Activated T-helper 2 cell treated with anti-CD3 and anti-CD28 coated beads, Interferon-gamma antibody, Interleukin-2, Interleukin-4, amounts not matched to agents 10 μg/mL and 5 μg/mL and 100 μg/mL, durations not matched to agents 14 hours and 24 hours and 36 hours (primary cell): ENCODE data around the gene GDF9. TPM values are rescaled to one million over a fixed set of nuclear protein-coding genes. Genes with fewer than 3 reads are reported as not detected.

Experiments
- DNase-seq: peaks from one replicate; pipeline ENCODE4 v3.0.0; 2021; ENCODE audit warnings: low spot score
- H3K27ac Mint-ChIP-seq: one replicate; pipeline ENCODE4 v1.8.0; 2021; ENCODE audit warnings: mixed read lengths
- H3K27me3 Mint-ChIP-seq: one replicate; pipeline ENCODE4 v1.8.0; 2021; ENCODE audit warnings: low read depth, mixed read lengths
- H3K36me3 Mint-ChIP-seq: one replicate; pipeline ENCODE4 v1.8.0; 2021; ENCODE audit warnings: low read depth, mixed read lengths
- H3K4me1 Mint-ChIP-seq: one replicate; pipeline ENCODE4 v1.8.0; 2021; ENCODE audit warnings: low read depth, mixed read lengths
- H3K4me3 Mint-ChIP-seq: one replicate; pipeline ENCODE4 v1.8.0; 2021; ENCODE audit warnings: low read depth, mild to moderate bottlenecking, moderate library complexity, mixed read lengths
- H3K9me3 Mint-ChIP-seq: one replicate; pipeline ENCODE4 v1.8.0; 2021; ENCODE audit warnings: mixed read lengths
- intact Hi-C: fragments of 100-400 bp; cut with micrococcal nuclease; formaldehyde crosslinking; loops from one replicate; pipeline ENCODE4 v1.15.1; 2023
- total RNA-seq: library from RNA; stranded (reverse); gene quantifications from 2 replicates; pipeline ENCODE4 v1.2.3, GENCODE V29; 2022

GDF9 gene
- total RNA-seq, 1 donor from 2014 or later = not detected

DNA sequence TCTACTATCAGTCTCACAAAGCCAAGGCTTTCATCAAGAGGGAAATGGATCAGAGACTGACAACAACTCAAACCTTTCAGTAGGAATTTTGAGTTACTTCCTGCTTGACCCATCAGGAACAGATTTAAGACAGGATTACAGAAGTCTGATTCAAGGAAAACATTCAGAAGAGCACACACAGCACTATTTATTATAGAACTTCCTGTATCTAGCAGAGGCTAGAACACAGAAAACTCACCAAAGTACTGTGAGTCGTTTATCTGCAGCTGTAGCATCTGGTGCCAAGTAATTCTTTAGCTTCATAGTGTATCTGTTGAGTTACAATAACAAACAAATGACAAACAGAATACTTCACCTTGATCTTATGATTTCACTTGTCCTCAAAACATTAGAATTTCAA lies 21.0 kb upstream of the GDF9 start:
- H3K9me3 Mint-ChIP-seq = no peaks in the 10 kb centered on the region
- no peak for DNase-seq
- H3K4me3 Mint-ChIP-seq = no peak overlapping the region
- peaks cover 9% of the 10 kb centered on the region for H3K4me1 Mint-ChIP-seq
- intact Hi-C loops = no loop called here
- peaks cover 70% of the 10 kb centered on the region for H3K36me3 Mint-ChIP-seq
- H3K27ac Mint-ChIP-seq = no peak overlapping the region
- no peaks in the 10 kb centered on the region for H3K27me3 Mint-ChIP-seq

DNA sequence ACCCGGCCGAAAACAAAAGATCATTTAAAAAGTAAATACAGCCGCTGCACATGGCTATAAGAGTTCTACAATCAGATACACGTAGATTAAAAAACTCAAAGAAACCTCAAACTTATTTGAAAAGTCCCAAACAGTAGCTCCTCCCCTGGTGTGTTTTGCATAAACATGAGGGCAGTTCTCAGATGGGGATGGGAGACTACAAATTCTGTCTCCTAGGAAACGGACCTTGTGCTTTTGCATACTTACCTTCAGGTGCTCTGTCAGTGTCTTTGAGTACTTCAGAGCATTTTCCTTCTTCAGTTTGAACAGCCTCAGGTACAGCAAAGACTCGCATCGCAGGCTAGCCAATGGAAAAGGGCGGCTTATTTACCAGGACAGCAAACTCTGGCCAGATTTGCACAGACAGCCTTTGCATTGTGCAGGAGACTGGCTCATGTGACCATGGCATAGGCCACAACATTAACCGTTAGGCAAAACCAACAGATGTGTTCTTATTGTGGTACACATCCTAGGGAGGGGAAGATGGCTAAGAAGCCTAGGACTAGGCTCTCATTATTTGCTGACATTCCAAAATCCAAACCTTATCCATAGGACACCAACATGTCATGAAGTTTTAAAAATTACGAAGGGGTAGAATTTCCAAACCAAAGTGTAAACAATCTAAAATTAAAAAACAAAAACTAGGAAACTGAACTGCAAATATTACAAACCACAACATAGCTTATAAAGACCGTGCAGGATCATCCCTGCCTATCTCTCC lies 20.0 kb upstream of the GDF9 start:
- DNase-seq = no peak
- intact Hi-C loops = no loop called here
- Mint-ChIP-seq H3K4me1 (peaks cover 9% of the 10 kb centered on the region), H3K27me3 (no peaks in the 10 kb centered on the region), H3K9me3 (no peaks in the 10 kb centered on the region), H3K36me3 (peaks cover 67% of the 10 kb centered on the region), H3K4me3 (no peak overlapping the region), H3K27ac (no peak overlapping the region)

DNA sequence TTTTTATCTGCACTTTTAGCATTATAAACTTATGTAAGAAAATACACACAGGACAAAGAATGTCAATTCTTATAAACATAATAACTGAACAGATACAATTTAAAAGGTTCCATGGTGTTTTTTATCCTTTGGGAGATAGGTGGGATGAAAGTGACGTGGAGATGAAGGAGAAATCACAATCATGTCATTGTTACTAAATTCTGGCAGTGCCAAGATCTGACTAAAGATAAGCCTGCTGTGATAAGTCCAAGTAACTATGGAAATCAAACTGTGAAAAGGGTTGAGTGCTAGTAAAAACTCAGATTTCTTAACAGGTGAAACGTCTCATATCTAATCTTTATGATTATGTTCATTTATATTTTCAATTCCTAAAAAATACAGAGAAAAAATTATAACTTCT lies 18.3 kb upstream of the GDF9 start:
- intact Hi-C loops = loop anchor here (5.0 kb wide), 1 partner anchor 497 kb away; no protein-coding TSS in a partner anchor

DNA sequence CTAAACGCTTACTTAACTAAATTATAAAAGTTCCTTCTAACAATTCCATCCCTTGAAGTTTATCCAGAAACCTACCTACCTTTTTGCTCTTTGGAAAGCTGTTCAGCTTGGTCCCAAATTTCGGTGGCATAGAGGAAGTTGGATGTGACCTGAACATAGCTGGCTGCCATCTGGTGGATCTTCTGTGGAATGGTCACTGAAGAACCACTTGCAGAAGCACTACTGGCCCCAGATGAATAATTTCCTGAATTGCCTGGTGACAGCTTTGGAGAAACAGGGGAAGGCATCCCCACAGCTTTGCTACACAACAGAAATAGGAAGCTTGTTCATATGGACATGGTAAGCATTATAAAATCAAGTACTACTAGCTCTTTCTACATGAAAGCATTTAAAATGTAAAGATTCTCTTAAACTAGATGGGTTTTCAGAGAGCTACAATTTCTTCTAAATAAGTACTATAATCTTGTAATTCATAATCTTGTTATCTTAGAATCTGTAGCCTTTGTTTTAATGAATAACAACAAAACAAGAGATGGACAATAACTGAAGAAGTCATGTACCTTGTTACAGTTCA lies 17.1 kb upstream of the GDF9 start:
- no peak for DNase-seq
- intact Hi-C loops = loop anchor here (1.0 to 5.0 kb wide), 2 partner anchors 53 to 496 kb away; partner anchors contain the start of gene SHROOM1
- Mint-ChIP-seq H3K27ac (no peak overlapping the region), H3K4me1 (peaks cover 9% of the 10 kb centered on the region), H3K27me3 (no peaks in the 10 kb centered on the region), H3K9me3 (no peaks in the 10 kb centered on the region), H3K36me3 (peaks cover 70% of the 10 kb centered on the region), H3K4me3 (no peak overlapping the region)

More for the DNA sequence above, 18.3 kb upstream of the GDF9 start:
- no peak overlapping the region for H3K27ac Mint-ChIP-seq
- no peaks in the 10 kb centered on the region for H3K27me3 Mint-ChIP-seq
- H3K9me3 Mint-ChIP-seq = no peaks in the 10 kb centered on the region
- DNase-seq = no peak
- H3K4me1 Mint-ChIP-seq = peaks cover 9% of the 10 kb centered on the region
- H3K36me3 Mint-ChIP-seq = peaks cover 71% of the 10 kb centered on the region
- H3K4me3 Mint-ChIP-seq = no peak overlapping the region

DNA sequence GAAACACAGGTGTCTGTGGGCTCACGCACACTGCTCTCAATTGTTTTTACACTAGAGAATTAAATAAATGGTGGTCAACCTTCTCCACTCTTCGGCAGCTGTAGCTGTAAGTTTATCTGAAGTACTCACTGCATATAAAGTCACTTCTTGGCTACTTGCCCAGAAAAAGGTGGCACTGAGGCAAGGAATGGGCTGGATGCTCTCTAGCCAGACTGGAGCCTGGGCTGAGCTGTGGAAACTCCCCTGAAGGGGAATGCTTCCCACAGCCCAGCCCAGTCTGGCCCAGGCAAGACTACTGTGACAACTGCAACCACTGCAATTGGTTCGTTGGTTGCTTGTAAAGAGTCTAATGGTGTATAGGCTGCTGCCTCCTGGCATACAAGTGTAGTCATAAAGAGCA lies 11.7 kb upstream of the GDF9 start:
- no peaks in the 10 kb centered on the region for H3K9me3 Mint-ChIP-seq
- H3K27me3 Mint-ChIP-seq = no peaks in the 10 kb centered on the region
- DNase-seq = no peak
- intact Hi-C loops = no loop called here
- H3K4me1 Mint-ChIP-seq = no peaks in the 10 kb centered on the region
- peaks cover 40% of the 10 kb centered on the region for H3K36me3 Mint-ChIP-seq
- H3K4me3 Mint-ChIP-seq = no peak overlapping the region
- no peak overlapping the region for H3K27ac Mint-ChIP-seq

DNA sequence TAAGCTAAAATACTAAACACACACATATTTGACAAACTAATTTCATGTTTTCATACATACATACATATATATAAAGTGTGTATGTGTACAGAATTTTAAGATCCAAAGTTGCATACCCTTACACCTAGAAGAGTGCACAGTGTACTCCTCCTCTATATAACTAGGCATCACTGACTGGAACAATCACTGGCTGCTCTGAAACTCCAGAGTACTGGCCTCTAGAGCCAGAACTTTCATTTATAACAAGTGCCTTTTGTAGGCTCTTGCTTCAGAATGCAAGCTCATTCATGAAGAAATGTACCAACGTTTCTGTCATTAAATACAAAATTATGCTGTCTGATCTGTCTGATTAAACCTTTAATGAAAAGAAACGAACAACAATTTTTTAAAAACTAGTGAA lies 11.2 kb upstream of the GDF9 start:
- intact Hi-C loops = no loop called here
- H3K27me3 Mint-ChIP-seq = no peaks in the 10 kb centered on the region
- H3K4me1 Mint-ChIP-seq = no peaks in the 10 kb centered on the region
- no peak for DNase-seq
- H3K27ac Mint-ChIP-seq = no peak overlapping the region
- H3K4me3 Mint-ChIP-seq = no peak overlapping the region
- no peaks in the 10 kb centered on the region for H3K9me3 Mint-ChIP-seq
- H3K36me3 Mint-ChIP-seq = peaks cover 42% of the 10 kb centered on the region

DNA sequence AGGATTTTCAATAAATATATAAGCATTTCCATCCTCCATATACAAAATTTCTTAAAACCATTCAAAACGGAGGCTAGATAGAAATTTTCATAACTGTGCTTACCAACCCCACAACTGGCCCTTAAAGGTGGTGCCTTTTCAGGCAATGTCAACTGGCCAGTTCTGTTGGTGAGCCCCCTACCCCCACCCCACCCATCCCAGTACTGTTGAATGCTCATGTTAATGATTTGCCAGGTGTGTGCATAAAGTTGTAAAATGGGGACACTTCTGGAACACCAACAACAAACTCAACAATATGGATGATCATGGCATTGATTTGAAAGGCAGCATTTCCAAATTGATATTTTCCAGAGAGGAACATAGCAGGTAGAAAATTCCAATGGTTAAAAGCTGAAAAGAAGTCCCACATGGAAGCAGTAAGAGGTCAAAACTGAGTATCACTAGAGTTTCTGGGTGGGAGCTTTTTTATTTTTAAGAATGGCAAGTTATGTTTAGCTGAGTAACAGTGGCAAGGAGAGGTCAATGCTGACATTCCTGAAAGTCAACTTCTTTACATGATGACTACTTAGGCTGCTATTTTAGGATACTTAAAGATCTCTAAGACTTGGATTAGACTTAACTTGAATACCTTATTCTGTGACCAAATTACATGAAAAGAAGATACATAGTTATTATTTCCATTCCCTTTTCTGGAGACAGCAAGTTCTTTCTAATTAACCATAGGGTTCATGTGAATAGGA lies 9.9 kb upstream of the GDF9 start:
- H3K4me1 Mint-ChIP-seq = no peaks in the 10 kb centered on the region
- no peak overlapping the region for H3K4me3 Mint-ChIP-seq
- peaks cover 47% of the 10 kb centered on the region for H3K36me3 Mint-ChIP-seq
- no peak for DNase-seq
- H3K27me3 Mint-ChIP-seq = no peaks in the 10 kb centered on the region
- H3K9me3 Mint-ChIP-seq = no peaks in the 10 kb centered on the region
- intact Hi-C loops = no loop called here
- H3K27ac Mint-ChIP-seq = no peak overlapping the region

DNA sequence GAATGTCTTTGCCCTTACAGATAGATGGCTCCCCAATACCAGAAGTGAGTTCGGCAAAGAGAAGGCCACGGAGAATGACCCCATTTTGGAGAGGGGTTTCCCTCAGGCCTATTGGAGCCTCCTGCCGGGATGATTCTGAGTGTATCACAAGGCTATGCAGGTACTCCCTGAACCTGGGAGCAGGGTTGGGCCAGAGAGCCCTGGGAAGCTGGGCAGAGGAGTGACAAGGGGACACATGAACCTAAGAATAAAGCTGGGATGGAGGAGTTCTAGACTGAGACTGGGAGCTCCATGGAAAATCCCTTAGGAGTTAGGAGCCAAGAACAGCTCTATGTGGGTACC lies 7.6 kb upstream of the GDF9 start:
- no peaks in the 10 kb centered on the region for H3K27me3 Mint-ChIP-seq
- H3K4me1 Mint-ChIP-seq = peaks cover 1% of the 10 kb centered on the region
- peaks cover 51% of the 10 kb centered on the region for H3K36me3 Mint-ChIP-seq
- H3K27ac Mint-ChIP-seq = no peak overlapping the region
- intact Hi-C loops = no loop called here
- no peaks in the 10 kb centered on the region for H3K9me3 Mint-ChIP-seq
- DNase-seq = no peak
- no peak overlapping the region for H3K4me3 Mint-ChIP-seq

DNA sequence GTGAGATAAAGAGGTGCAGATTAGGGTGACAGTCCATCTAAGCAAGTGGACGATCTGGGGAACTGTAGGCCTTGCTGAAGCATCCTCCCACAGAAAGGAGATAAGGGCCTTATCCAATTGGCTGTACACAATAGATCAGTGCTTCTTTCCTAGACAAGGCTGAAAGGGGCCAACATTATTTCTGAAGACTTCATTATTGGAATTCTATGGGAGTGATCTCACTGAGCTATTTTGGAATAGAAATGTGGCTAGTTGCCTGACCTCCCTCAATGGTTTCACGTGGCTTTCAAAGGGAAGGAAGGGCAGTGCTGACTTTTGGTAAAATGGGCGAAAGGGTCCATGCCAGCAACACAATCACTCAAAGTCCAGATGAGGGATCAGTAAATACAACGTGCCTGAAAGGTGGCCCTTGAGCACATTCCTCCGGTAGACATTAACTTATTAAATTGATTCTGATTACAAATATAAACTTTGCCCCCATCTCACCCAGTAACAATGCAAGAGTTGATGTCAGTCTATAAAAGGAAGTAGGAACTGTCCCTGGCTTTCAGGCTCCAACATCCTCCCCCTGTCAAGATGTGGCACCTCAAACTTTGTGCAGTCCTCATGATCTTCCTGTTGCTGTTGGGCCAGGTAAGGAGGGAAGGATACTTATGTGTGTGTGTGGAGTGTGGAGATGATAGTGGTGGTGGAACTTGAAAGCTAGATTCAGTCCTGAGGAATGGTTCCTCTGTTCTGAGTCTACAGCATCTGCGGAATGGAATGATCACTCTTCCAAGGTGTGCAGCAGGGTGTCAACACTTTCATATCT lies 7.1 kb upstream of the GDF9 start, which contains the start of gene LEAP2:
TSS of gene LEAP2 (plus strand) at position 550 of the 811 bp plus-strand sequence. CDS start at position 577, 27 bp downstream.
- no peak within 1 kb of the TSS for H3K4me3 Mint-ChIP-seq
- intact Hi-C loops = no loop called here
- H3K9me3 Mint-ChIP-seq = no peaks in the 10 kb centered on the region
- H3K27me3 Mint-ChIP-seq = no peaks in the 10 kb centered on the region
- peaks cover 4% of the 10 kb centered on the region for H3K4me1 Mint-ChIP-seq
- H3K36me3 Mint-ChIP-seq = peaks cover 53% of the 10 kb centered on the region
- H3K27ac Mint-ChIP-seq = no peak within 1 kb of the TSS
- DNase-seq = no peak

DNA sequence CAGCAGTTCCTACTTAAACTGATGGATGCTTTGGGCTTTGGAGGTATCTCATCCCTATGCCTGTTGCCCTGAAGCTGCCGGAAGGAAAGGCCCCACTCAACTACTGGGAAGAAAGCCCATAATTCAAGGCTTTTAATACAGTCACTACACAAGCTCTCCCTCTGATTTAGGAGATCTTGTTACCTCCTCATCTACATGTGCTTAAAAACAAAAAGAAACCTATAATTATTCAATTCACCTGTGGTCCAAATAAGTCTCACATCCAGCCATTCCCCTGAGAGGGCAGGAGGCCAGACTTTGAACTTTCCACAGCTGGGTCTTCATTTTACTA lies 6.5 kb upstream of the GDF9 start:
- no peaks in the 10 kb centered on the region for H3K9me3 Mint-ChIP-seq
- intact Hi-C loops = no loop called here
- no peak overlapping the region for H3K27ac Mint-ChIP-seq

DNA sequence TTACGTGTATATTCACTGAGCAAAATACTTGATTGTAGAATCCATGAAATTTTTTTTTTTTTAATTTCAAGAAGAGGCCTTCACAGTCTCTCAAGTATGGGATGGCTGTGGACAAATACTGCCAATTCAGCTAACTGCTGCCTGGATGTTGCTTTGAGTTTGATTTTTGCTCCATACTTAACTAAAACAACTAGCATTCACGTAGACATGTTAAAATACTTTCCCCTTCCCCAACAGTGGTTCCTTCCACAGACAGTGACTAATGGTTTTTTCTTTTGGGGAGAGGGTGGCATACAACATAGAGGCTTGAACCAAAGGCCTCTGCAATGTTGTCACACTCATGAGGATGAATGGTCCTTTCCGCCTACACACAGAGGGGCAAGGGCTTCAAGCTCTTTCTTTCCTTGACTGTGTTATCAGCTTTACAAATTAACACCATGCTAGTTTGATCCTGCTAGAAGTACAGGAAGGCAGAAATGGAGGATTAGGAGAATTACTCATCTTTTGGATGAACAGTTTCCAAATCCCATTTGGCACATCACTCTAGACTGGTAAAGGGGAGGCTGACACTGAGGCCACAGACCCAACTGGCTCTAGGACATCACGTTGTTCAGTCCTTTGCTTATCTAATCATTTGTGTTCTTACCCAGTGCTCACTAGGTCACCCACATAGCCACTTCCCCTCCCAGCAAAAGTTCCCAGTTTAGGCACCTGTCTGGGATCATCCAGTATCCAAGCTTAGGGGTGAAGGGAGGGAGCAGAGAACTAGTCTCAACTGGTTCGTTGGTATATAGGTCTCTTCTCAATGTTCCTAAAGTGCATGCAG lies 5.4 kb upstream of the GDF9 start:
- intact Hi-C loops = no loop called here
- Mint-ChIP-seq H3K27me3 (no peaks in the 10 kb centered on the region), H3K27ac (no peak overlapping the region), H3K4me3 (no peak overlapping the region), H3K36me3 (peaks cover 62% of the 10 kb centered on the region), H3K4me1 (peaks cover 13% of the 10 kb centered on the region), H3K9me3 (no peaks in the 10 kb centered on the region)
- no peak for DNase-seq

More for the DNA sequence above, 6.5 kb upstream of the GDF9 start:
- DNase-seq = no peak
- Mint-ChIP-seq H3K27me3 (no peaks in the 10 kb centered on the region), H3K4me1 (peaks cover 7% of the 10 kb centered on the region), H3K36me3 (peaks cover 53% of the 10 kb centered on the region), H3K4me3 (no peak overlapping the region)

DNA sequence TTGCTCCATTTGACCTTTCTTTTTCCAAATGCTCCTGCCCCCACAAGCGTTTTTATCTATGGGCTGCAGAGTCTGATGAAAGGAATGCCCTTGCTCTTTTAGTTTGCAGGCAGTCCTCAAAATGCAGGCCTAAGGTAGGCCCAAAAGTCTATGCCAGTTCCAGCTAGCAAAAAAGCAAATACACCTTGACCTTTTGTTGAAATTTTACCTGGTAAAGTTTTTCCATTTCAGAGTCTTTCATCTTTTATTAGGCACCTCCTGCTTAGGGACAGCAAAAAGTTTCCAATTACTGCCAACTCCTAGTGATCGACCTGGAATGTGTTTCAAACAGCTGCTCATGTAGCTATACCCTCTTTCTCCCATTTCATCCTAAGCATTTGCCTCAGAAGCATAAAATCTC lies 4.5 kb upstream of the GDF9 start:
- DNase-seq = no peak
- no peak overlapping the region for H3K4me3 Mint-ChIP-seq
- H3K4me1 Mint-ChIP-seq = peaks cover 16% of the 10 kb centered on the region
- H3K27ac Mint-ChIP-seq = no peak overlapping the region
- H3K27me3 Mint-ChIP-seq = no peaks in the 10 kb centered on the region
- no peaks in the 10 kb centered on the region for H3K9me3 Mint-ChIP-seq
- intact Hi-C loops = no loop called here
- H3K36me3 Mint-ChIP-seq = peaks cover 64% of the 10 kb centered on the region
